ENCODE measurements around the gene PI4KB.
A peak's percentile ranks its signal among the peaks of the same experiment; 100 is the strongest.
"Not testable (repeated sequence)": the region's sequence is repeated elsewhere in the genome, so short reads cannot be mapped to it uniquely, and the experiment has no call there.

PI4KB gene

GRCh38 chr1:151286619-151287340 is 40.4 kb downstream of the PI4KB start:
- intact Hi-C loops (cut with DNase I): no loop called here
- DNase-seq: peak in 1 of 10 donors; percentile 52

GRCh38 chr1:151284013-151284577 is 43.1 kb downstream of the PI4KB start:
- DNase-seq: peak in 1 of 10 donors; percentile 22
- intact Hi-C loops (cut with DNase I): loop anchor here (5.0 kb wide), 2 partner anchors 43 to 58 kb away; partner anchors contain the start of gene PI4KB

DNA sequence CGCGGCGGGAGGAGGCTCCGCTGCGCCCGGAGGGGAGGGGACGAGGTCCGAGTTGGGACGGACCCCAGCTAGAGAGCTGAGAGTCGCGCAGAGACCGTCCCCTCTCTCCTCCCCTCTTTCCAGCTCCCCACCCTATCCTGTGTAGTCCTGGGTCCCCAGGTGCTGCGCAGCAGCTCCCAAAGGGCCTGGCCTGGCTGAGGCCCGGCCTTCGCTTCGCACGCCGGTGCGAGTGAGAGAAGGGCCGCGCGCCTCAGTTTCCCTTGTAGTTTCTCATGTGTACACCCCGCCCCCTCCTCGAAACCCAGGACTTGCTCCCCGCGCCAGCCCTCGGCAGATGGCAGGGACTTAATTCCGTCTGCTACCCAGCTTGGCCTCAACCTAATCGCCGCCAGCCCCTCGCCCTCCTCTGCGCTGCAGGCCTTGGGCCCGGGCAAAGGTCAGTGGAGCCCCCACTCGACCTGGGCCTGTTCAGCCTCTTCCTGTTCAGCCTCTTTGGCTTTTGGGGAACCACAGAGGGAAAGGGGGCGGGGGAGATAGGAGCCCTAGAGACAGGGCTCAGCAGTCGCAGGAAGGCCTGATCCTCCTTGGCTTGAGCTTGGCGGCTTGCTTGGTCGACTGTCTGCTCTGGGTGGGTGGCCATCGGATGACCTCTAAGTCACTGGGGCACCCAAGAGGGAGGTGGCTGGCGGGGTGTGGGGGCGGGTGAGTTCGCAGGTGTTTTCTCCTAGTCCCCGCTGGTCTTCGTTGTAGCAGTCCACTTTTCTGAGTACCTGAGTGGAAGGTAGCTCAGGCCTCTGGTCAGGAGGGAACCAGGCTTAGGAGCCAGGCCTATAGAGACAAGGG is 44.1 kb downstream of the PI4KB start:
- intact Hi-C loops (cut with DNase I): loop anchor here (5.0 kb wide), 2 partner anchors 44 to 59 kb away; partner anchors contain the start of gene PI4KB
- peak in 4 of 10 donors; percentile 26 to 85 (median 56) for DNase-seq

DNA sequence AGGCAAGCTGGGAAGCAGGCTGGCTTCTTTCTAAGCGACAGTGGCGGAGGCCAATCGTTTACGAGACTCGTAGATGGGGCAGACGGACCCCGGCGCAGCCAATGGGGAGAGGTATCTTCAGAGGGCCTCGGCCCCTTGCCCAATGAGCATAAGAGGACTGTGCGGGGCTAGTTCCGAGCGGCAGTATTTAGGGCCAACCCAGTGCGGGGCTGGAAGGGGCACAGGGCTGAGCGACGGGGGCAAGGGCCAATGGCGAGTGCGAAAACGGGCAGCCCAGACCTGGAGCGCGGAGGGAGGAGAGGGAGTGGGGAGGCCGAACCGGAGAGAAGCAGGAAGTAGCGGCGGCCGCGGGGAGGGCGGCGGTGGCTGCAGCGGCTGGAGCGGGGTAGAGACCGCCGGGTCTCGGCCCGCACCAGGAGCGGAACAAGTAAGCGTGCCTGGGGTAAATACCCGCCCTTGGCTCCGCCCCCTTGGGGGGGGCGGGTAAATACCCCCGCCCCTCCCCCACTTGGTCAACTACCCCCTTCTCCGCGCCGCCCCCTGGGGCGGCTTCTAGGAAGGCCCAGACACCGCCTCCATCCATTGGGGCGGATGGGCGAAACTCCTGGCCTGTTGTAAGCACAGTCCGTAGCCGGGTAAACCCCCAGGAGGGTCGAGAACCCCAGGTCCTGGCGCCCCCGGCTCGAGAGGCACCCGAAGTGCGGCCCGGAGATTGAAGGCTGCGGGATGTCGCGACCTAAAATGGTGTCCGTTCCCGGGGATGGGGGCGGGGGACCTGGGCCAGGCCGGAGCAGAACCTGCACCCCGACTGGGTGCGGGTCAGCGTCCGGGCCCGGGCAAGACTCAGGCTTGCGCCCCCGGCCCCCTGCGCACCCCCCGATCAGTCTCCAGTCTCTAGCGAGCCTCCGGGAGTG is 45.0 kb downstream of the PI4KB start, which contains the start of gene ZNF687:
Gene ZNF687, plus strand, starts transcription at position 331 of the 914 bp plus-strand sequence. CDS start 3,993 bp downstream, outside the sequence.
- DNase-seq: peak; percentile 100
- intact Hi-C loops (cut with DNase I): loop anchor here (1.0 to 5.0 kb wide), 3 partner anchors 45 to 117 kb away; partner anchors contain the start of genes PI4KB and PSMB4

DNA sequence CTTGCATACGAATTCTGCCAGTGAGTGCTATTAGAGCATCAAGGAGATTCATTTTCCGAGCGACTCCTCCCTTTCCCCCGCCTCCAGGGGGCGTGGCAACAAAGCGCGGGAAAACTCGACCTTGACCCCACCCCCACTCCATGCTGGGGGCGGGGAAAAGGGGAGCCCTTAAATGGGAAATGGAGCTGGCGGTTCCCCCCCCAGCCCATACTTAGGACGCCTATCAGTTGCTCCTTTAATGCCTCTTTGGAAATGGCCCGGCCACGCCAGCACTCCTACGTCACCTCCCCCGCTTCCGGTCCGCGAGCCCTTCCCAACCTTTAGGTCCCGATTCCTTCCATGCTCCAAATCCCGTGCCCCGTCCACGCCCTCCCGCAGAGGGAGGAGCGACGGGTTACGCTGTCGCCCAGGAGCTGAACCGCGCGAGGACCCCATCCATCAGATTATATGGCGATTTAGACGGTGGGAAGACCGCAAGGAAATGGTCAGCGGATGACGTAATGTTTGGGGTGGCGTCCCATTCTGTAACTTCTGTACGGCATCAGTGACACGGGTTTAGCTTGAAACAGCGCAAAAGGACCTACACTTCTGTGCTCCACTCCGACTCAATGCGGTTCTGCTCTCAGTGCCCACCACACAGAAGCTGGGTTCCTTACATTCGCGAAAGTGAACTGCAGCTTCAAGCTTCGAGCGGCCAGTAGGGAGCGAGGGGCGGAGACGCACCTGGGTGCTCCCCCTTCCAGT is 45.8 kb downstream of the PI4KB start:
- intact Hi-C loops (cut with DNase I): loop anchor here (1.0 to 5.0 kb wide), 3 partner anchors 46 to 118 kb away; partner anchors contain the start of genes PI4KB and PSMB4
- peak; percentile 90 to 99 (median 94) for DNase-seq

GRCh38 chr1:151277249-151277648 is 50.0 kb downstream of the PI4KB start:
- no peak for DNase-seq
- intact Hi-C loops (cut with DNase I): no loop called here

DNA sequence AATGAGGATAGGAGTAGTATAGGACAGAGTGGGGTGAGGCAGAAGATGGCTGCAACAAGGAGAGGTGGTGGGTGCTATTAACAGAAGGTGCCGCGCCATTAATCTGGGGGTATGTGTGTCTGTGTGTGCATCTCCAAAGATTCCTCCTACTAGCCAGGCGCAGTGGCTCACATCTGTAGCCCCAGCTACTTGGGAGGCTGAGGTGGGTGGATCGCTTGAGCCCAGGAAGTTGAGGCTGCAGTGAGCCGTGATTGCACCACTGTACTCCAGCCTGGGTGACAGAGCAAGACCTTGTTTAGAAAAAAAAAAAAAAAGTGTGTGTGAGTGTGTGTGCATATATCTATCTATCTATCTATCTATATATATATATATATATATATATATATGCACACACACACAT is 51.9 kb downstream of the PI4KB start:
- DNase-seq: peak in 2 of 10 donors; percentile 53 to 60

GRCh38 chr1:151273924-151274466 is 53.2 kb downstream of the PI4KB start:
- DNase-seq: peak in 1 of 10 donors; percentile 1
- intact Hi-C loops (cut with DNase I): no loop called here

More for the DNA sequence above, 51.9 kb downstream of the PI4KB start:
- intact Hi-C loops (cut with DNase I): not testable (repeated sequence)

DNA sequence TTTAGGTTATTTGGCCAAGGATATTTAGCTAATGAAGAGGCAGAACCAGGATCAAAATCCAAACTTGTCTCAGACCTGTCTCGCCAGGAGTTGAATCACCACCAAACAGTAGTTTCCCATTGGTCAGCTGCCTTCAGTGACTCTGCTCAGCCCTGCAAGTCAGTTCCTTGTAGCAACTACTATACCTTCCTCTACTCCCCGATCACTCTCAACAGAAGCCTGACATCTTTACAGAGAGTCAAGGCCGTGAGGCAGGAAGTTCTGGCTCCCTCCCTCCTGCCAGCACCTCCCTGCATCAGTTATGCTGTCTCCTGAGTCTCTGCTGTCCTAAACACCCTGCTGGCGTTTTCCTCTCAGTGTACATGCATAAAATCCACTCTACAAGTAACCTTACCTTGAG is 59.5 kb downstream of the PI4KB start:
- peak in 1 of 10 donors; percentile 7 for DNase-seq
- intact Hi-C loops (cut with DNase I): no loop called here

- DNase-seq: peak in 1 of 10 donors; percentile 30
- intact Hi-C loops (cut with DNase I): no loop called here
Measured at GRCh38 chr1:151266821-151267220, 60.4 kb downstream of the PI4KB start.

- no peak for DNase-seq
Measured at GRCh38 chr1:151266315-151266714, 60.9 kb downstream of the PI4KB start.

GRCh38 chr1:151265446-151266236 is 61.6 kb downstream of the PI4KB start:
- peak in 1 of 10 donors; percentile 22 for DNase-seq
- intact Hi-C loops (cut with DNase I): no loop called here

More at GRCh38 chr1:151266315-151266714, 60.9 kb downstream of the PI4KB start:
- intact Hi-C loops (cut with DNase I): no loop called here

GRCh38 chr1:151259351-151259750 is 67.9 kb downstream of the PI4KB start:
- no peak for DNase-seq
- intact Hi-C loops (cut with DNase I): no loop called here

DNA sequence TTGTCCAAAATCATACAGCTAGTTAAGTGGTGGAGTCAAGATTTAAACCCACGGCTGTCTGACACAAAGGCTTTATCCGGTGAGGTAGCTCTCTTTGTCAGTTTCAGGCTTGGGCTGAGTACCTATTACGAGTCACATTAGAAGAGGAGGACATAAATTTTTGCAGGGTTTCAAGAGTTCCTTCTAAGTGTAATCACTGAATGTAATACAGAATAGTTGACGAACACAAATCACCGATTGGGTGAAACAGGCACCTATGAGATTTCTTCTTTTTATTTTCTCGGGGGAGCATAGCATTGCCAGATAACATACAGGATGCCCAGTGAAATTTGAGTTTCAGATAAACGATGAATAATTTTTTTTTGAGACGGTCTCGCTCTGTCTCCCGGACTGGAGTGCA is 71.8 kb downstream of the PI4KB start:
- intact Hi-C loops (cut with DNase I): no loop called here
- DNase-seq: no peak

GRCh38 chr1:151254217-151255213 is 72.7 kb downstream of the PI4KB start, which contains the start of gene PSMD4:
TSS of gene PSMD4 (plus strand) at chr1:151254734. CDS start at chr1:151254783, 49 bp downstream.
- intact Hi-C loops (cut with DNase I): no loop called here
- peak; percentile 89 to 99 (median 94) for DNase-seq

All from posterior cingulate gyrus (tissue), 11 donors.